ENCODE results near the gene RAD51B. TPM values are rescaled to one million over a fixed set of nuclear protein-coding genes. Genes with fewer than 3 reads are reported as not detected.
"Not testable (repeated sequence)": the region's sequence is repeated elsewhere in the genome, so short reads cannot be mapped to it uniquely, and the experiment has no call there.

The RAD51B gene
- polyA plus RNA-seq, 1 donor (not counting 4 experiments of a cell fraction or from before 2014, with no cell fraction given): 13.3 TPM

- H3K27me3 ChIP-seq (ENCODE audit: control insufficient read depth, extremely low read depth, insufficient read depth, low read length): no peaks in the 10 kb centered on the region
- no peaks in the 10 kb centered on the region for H3K9me3 ChIP-seq (ENCODE audit: control insufficient read depth, low read depth, low read length)
- no peaks in the 10 kb centered on the region for H4K20me1 ChIP-seq (ENCODE audit: control insufficient read depth, extremely low read depth, insufficient read depth, low read length)
- no peaks in the 10 kb centered on the region for H3K36me3 ChIP-seq (ENCODE audit: control insufficient read depth in 2 of 2, extremely low read depth in 1 of 2, insufficient read depth in 2 of 2, low read length in 2 of 2)
- no peaks in the 10 kb centered on the region for H3K79me2 ChIP-seq (ENCODE audit: control insufficient read depth, insufficient read depth, low read length)
- DNase-seq (ENCODE audit: low read depth, low spot score) (no peak), FAIRE-seq (no peak)
- TF ChIP-seq EZH2 (IDR thresholded peaks at IDR 0.05; ENCODE audit: low read length): no peak
- no peak for TF ChIP-seq CTCF (optimal IDR thresholded peaks at IDR 0.05 in 1 of 3, IDR thresholded peaks at IDR 0.05 in 1 of 3, conservative IDR thresholded peaks at IDR 0.05 in 1 of 3; ENCODE audit: extremely low read depth in 1 of 3, insufficient read depth in 2 of 3, low read length in 3 of 3)
- no peak overlapping the region for H3K4me2 ChIP-seq (ENCODE audit: control insufficient read depth, extremely low read depth, insufficient read depth, low read depth, low read length)
- no peak overlapping the region for H3K27ac ChIP-seq (ENCODE audit: control insufficient read depth, insufficient read depth, low read length)
- H3K9ac ChIP-seq (ENCODE audit: control insufficient read depth, extremely low read depth, insufficient read depth, low read length): no peak overlapping the region
- H3K4me1 ChIP-seq (ENCODE audit: control insufficient read depth, extremely low read depth, insufficient read depth, low read length): peaks cover 5% of the 10 kb centered on the region
- no peak overlapping the region for H2AFZ ChIP-seq (ENCODE audit: control insufficient read depth, low read length)
- H3K4me3 ChIP-seq (ENCODE audit: control insufficient read depth in 2 of 3, extremely low read depth in 1 of 3, insufficient read depth in 2 of 3, low read depth in 1 of 3, low read length in 3 of 3): no peak overlapping the region
- no peaks in the 10 kb centered on the region for H3K9me1 ChIP-seq (ENCODE audit: control insufficient read depth, extremely low read depth, insufficient read depth, low read length)
- dilution Hi-C loops (cut with MboI; ENCODE audit: extremely low pct_ligation_motif_present, low sequenced_read_pairs): no loop called here
Observed at GRCh38 chr14:68113343-68113930, 293.9 kb downstream of the RAD51B start.

GRCh38 chr14:68115952-68116351 lies 296.4 kb downstream of the RAD51B start:
- H3K79me2 ChIP-seq (ENCODE audit: control insufficient read depth, insufficient read depth, low read length); H3K36me3 ChIP-seq (ENCODE audit: control insufficient read depth in 2 of 2, extremely low read depth in 1 of 2, insufficient read depth in 2 of 2, low read length in 2 of 2); H3K4me3 ChIP-seq (ENCODE audit: control insufficient read depth in 2 of 3, extremely low read depth in 1 of 3, insufficient read depth in 2 of 3, low read depth in 1 of 3, low read length in 3 of 3); DNase-seq (ENCODE audit: low read depth, low spot score); H3K9me3 ChIP-seq (ENCODE audit: control insufficient read depth, low read depth, low read length); FAIRE-seq; H3K9me1 ChIP-seq (ENCODE audit: control insufficient read depth, extremely low read depth, insufficient read depth, low read length); dilution Hi-C loops (cut with MboI; ENCODE audit: extremely low pct_ligation_motif_present, low sequenced_read_pairs); H3K27ac ChIP-seq (ENCODE audit: control insufficient read depth, insufficient read depth, low read length); H3K4me1 ChIP-seq (ENCODE audit: control insufficient read depth, extremely low read depth, insufficient read depth, low read length); H2AFZ ChIP-seq (ENCODE audit: control insufficient read depth, low read length); H3K4me2 ChIP-seq (ENCODE audit: control insufficient read depth, extremely low read depth, insufficient read depth, low read depth, low read length); H3K27me3 ChIP-seq (ENCODE audit: control insufficient read depth, extremely low read depth, insufficient read depth, low read length); H3K9ac ChIP-seq (ENCODE audit: control insufficient read depth, extremely low read depth, insufficient read depth, low read length); H4K20me1 ChIP-seq (ENCODE audit: control insufficient read depth, extremely low read depth, insufficient read depth, low read length): not testable (repeated sequence)

GRCh38 chr14:68122651-68123050 lies 303.1 kb downstream of the RAD51B start:
- H3K79me2 ChIP-seq (ENCODE audit: control insufficient read depth, insufficient read depth, low read length): no peaks in the 10 kb centered on the region
- H3K4me1 ChIP-seq (ENCODE audit: control insufficient read depth, extremely low read depth, insufficient read depth, low read length): peaks cover 11% of the 10 kb centered on the region
- no peak overlapping the region for H3K4me2 ChIP-seq (ENCODE audit: control insufficient read depth, extremely low read depth, insufficient read depth, low read depth, low read length)
- no peaks in the 10 kb centered on the region for H4K20me1 ChIP-seq (ENCODE audit: control insufficient read depth, extremely low read depth, insufficient read depth, low read length)
- TF ChIP-seq CTCF (optimal IDR thresholded peaks at IDR 0.05 in 1 of 3, IDR thresholded peaks at IDR 0.05 in 1 of 3, conservative IDR thresholded peaks at IDR 0.05 in 1 of 3; ENCODE audit: extremely low read depth in 1 of 3, insufficient read depth in 2 of 3, low read length in 3 of 3) (no peak), EZH2 (IDR thresholded peaks at IDR 0.05; ENCODE audit: low read length) (no peak)
- no peak overlapping the region for H2AFZ ChIP-seq (ENCODE audit: control insufficient read depth, low read length)
- no peaks in the 10 kb centered on the region for H3K36me3 ChIP-seq (ENCODE audit: control insufficient read depth in 2 of 2, extremely low read depth in 1 of 2, insufficient read depth in 2 of 2, low read length in 2 of 2)
- H3K27me3 ChIP-seq (ENCODE audit: control insufficient read depth, extremely low read depth, insufficient read depth, low read length): no peaks in the 10 kb centered on the region
- H3K27ac ChIP-seq (ENCODE audit: control insufficient read depth, insufficient read depth, low read length): no peak overlapping the region
- no peak for DNase-seq (ENCODE audit: low read depth, low spot score)
- H3K4me3 ChIP-seq (ENCODE audit: control insufficient read depth in 2 of 3, extremely low read depth in 1 of 3, insufficient read depth in 2 of 3, low read depth in 1 of 3, low read length in 3 of 3): no peak overlapping the region
- H3K9me3 ChIP-seq (ENCODE audit: control insufficient read depth, low read depth, low read length): no peaks in the 10 kb centered on the region
- no peaks in the 10 kb centered on the region for H3K9me1 ChIP-seq (ENCODE audit: control insufficient read depth, extremely low read depth, insufficient read depth, low read length)
- dilution Hi-C loops (cut with MboI; ENCODE audit: extremely low pct_ligation_motif_present, low sequenced_read_pairs): no loop called here
- no peak for FAIRE-seq
- no peak overlapping the region for H3K9ac ChIP-seq (ENCODE audit: control insufficient read depth, extremely low read depth, insufficient read depth, low read length)

Measured in keratinocyte (primary cell).